ENCODE measurements around the gene RPP30.

Gene RPP30

GRCh38 chr10:90944749-90945148, 73.0 kb downstream of the RPP30 start:
- no peak for DNase-seq (ENCODE audit: low read depth)

- DNase-seq (ENCODE audit: low read depth): no peak
Observed at GRCh38 chr10:90945491-90946070, 73.8 kb downstream of the RPP30 start.

GRCh38 chr10:90947030-90947960, 75.5 kb downstream of the RPP30 start:
- no peak for DNase-seq (ENCODE audit: low read depth)
